Upper lobe of right lung (tissue), 1 donor: ENCODE results near the gene SLC23A3. TPM values are rescaled to one million over a fixed set of nuclear protein-coding genes. Genes with fewer than 3 reads are reported as not detected.

Experiments used
- ATAC-seq: fragments of 200-7000 bp; cut with Tn5 transposase; one replicate; pipeline ENCODE4 v1.9.1; 2020; ENCODE audit warnings: mild to moderate bottlenecking, moderate library complexity
- DNase-seq: peaks from one replicate; pipeline ENCODE4 v3.0.0-alpha.2; 2020
- H3K27ac ChIP-seq: fragments of 200-600 bp; one replicate; pipeline ENCODE4 v1.8.0; 2022
- H3K27me3 ChIP-seq: fragments of 200-600 bp; one replicate; pipeline ENCODE4 v1.8.0; 2022; ENCODE audit warnings: mild to moderate bottlenecking
- H3K36me3 ChIP-seq: fragments of 200-600 bp; one replicate; pipeline ENCODE4 v1.8.0; 2022
- H3K4me1 ChIP-seq: fragments of 200-600 bp; one replicate; pipeline ENCODE4 v1.8.0; 2022
- H3K4me3 ChIP-seq: fragments of 200-600 bp; one replicate; pipeline ENCODE4 v1.8.0; 2022; ENCODE audit warnings: mild to moderate bottlenecking
- H3K9me3 ChIP-seq: fragments of 200-600 bp; one replicate; pipeline ENCODE4 v1.8.0; 2022
- intact Hi-C: fragments of 100-400 bp; cut with DNase I; formaldehyde crosslinking; loops from one replicate; pipeline ENCODE4 v1.11.0; 2022
- total RNA-seq: library from RNA; stranded (reverse); fragmentation: NEBNext Ultra II Directional; extraction: Animal tissue kit (Norgen Biotek cat#: 25700); gene quantifications from one replicate; pipeline ENCODE4 v1.2.1, GENCODE V29; 2021
- TF ChIP-seq, protein P1 (sequence below): fragments of 200-600 bp; IDR thresholded peaks from one replicate; pipeline ENCODE4 v1.8.0; 2022; ENCODE audit warnings: antibody characterized with exemption
- donor health status: DM: no; HTN: yes; CAD: no; lungs with severe emphysema.

The SLC23A3 gene
- total RNA-seq, 1 donor from 2014 or later: 3.1 TPM

DNA sequence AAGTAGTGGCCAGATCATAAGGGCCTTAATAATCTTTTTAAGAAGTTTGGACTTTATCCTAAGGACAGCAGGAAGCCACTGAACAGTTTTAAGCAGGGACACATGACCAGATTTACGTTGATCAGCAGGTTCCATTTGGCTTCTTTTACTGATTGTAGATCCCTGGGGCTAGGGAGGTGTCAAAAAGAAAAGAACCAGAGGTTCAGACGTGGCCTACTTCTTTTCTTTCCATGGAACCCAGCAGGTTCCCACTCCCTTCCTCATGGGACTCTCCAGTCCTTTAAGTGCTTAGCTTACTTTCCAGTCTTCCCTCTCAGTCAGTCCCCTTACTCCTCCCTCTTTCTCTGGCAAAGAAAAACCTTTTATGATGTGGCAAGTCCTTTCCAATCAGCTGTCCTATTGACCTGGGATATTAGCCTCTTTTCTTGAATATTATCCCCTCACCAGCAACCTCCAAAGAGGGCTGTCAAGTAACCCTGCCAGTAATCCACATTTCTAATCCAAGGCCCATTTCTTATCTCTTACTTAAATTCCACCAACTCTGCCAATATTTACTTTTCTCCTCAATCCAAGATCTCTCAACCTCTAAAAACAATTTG is 42.7 kb downstream of the SLC23A3 start:
- Histone ChIP-seq H3K4me3 (no peak overlapping the region), H3K27ac (no peak overlapping the region), H3K4me1 (peaks cover 35% of the 10 kb centered on the region), H3K36me3 (no peaks in the 10 kb centered on the region), H3K9me3 (no peaks in the 10 kb centered on the region), H3K27me3 (no peaks in the 10 kb centered on the region)
- DNase-seq (no peak), ATAC-seq (no peak)
- TF ChIP-seq, protein P1, sequence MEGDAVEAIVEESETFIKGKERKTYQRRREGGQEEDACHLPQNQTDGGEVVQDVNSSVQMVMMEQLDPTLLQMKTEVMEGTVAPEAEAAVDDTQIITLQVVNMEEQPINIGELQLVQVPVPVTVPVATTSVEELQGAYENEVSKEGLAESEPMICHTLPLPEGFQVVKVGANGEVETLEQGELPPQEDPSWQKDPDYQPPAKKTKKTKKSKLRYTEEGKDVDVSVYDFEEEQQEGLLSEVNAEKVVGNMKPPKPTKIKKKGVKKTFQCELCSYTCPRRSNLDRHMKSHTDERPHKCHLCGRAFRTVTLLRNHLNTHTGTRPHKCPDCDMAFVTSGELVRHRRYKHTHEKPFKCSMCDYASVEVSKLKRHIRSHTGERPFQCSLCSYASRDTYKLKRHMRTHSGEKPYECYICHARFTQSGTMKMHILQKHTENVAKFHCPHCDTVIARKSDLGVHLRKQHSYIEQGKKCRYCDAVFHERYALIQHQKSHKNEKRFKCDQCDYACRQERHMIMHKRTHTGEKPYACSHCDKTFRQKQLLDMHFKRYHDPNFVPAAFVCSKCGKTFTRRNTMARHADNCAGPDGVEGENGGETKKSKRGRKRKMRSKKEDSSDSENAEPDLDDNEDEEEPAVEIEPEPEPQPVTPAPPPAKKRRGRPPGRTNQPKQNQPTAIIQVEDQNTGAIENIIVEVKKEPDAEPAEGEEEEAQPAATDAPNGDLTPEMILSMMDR: no peak
- intact Hi-C loops: loop anchor here (10.0 kb wide), 1 partner anchor 52 kb away; no protein-coding TSS in a partner anchor

GRCh38 chr2:219126555-219126954 is 43.3 kb downstream of the SLC23A3 start:
- DNase-seq: no peak
- ATAC-seq: no peak
- Histone ChIP-seq H3K27me3 (no peaks in the 10 kb centered on the region), H3K4me1 (peaks cover 35% of the 10 kb centered on the region), H3K9me3 (no peaks in the 10 kb centered on the region), H3K27ac (no peak overlapping the region), H3K4me3 (no peak overlapping the region), H3K36me3 (no peaks in the 10 kb centered on the region)
- intact Hi-C loops: loop anchor here (10.0 kb wide), 1 partner anchor 52 kb away; no protein-coding TSS in a partner anchor
- TF ChIP-seq, protein P1: no peak

DNA sequence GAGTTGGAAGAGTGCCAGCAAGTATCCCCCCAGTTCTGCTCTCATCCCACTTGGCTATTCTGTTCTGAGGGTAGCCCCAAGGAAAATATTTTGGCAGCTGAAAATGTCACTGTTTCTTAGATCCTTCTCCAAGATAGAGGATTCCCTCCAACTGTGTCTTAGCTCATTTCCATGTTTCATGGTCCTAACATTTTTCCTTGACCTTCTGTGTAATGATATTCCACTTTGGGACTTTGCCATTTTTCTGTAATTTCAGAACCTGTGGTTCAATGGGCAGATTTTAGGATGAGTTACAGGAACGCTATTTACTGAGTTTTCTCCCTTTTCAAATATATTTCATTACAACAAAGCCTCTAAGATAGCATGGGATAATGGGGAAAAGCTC is 44.0 kb downstream of the SLC23A3 start:
- TF ChIP-seq, protein P1: no peak
- Histone ChIP-seq H3K4me1 (peaks cover 35% of the 10 kb centered on the region), H3K9me3 (no peaks in the 10 kb centered on the region), H3K36me3 (no peaks in the 10 kb centered on the region), H3K27me3 (no peaks in the 10 kb centered on the region), H3K4me3 (no peak overlapping the region), H3K27ac (no peak overlapping the region)
- DNase-seq: no peak
- intact Hi-C loops: loop anchor here (10.0 kb wide), 1 partner anchor 51 kb away; no protein-coding TSS in a partner anchor
- ATAC-seq: no peak

DNA sequence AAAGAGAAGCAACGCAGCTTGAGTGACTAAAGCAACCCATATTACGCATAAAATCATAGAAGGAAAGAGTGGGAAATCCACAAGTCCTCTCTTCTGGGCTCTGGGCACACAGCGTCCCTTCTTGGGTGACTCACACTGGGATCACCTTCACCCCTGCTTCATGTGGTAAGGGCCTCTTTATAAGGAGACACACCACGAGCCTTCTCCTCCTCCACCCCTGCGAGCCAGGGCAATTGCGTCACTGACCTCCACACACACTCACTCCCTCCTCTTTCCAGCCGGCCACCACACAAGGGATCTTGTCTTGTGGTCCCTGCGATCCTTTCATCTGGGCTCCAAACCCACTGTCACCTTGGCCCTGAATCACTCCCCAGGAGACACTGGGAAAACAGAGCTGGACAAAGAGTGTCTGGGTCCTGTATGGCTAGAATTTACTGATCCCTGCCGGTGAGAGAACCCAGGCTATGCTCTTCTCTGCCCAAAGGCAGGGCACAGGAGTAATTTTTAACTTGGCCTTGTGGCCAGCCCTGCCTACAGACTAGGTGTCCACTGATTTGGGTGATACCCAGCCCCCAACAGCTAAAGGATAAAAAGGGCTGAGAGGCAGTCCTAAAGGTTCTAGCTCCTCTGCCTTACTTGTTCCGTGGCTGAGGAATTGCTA is 44.5 kb downstream of the SLC23A3 start:
- ATAC-seq (peak; percentile 89), DNase-seq (peak; percentile 86)
- H3K36me3 ChIP-seq: no peaks in the 10 kb centered on the region
- intact Hi-C loops: loop anchor here (10.0 kb wide), 1 partner anchor 51 kb away; no protein-coding TSS in a partner anchor
- no peak overlapping the region for H3K27ac ChIP-seq
- no peaks in the 10 kb centered on the region for H3K27me3 ChIP-seq
- H3K4me3 ChIP-seq: no peak overlapping the region
- H3K4me1 ChIP-seq: peaks cover 35% of the 10 kb centered on the region
- no peaks in the 10 kb centered on the region for H3K9me3 ChIP-seq
- TF ChIP-seq, protein P1: no peak

- intact Hi-C loops: loop anchor here (10.0 kb wide), 1 partner anchor 50 kb away; no protein-coding TSS in a partner anchor
- no peaks in the 10 kb centered on the region for H3K27me3 ChIP-seq
- ATAC-seq: peak; percentile 30
- no peaks in the 10 kb centered on the region for H3K9me3 ChIP-seq
- peaks cover 35% of the 10 kb centered on the region for H3K4me1 ChIP-seq
- H3K4me3 ChIP-seq: no peak overlapping the region
- DNase-seq: no peak
- no peaks in the 10 kb centered on the region for H3K36me3 ChIP-seq
- TF ChIP-seq, protein P1: no peak
- H3K27ac ChIP-seq: no peak overlapping the region
Observed at GRCh38 chr2:219124381-219125110, 45.3 kb downstream of the SLC23A3 start.
